Measurements from ENCODE around the gene ZNF57.

ZNF57 gene

GRCh38 chr19:2964874-2965273 lies 64.1 kb downstream of the ZNF57 start:
- Histone ChIP-seq H3K9me3 (ENCODE audit: control insufficient read depth, insufficient read depth, low read length) (no peaks in the 10 kb centered on the region), H3K4me1 (ENCODE audit: control insufficient read depth, insufficient read depth, low read length) (no peaks in the 10 kb centered on the region), H3K27me3 (ENCODE audit: control insufficient read depth, insufficient read depth, low read length) (no peaks in the 10 kb centered on the region), H3K9ac (ENCODE audit: low read depth, low read length) (no peak overlapping the region), H3K4me3 (ENCODE audit: low read depth, low read length) (no peak overlapping the region), H3K36me3 (ENCODE audit: control insufficient read depth, insufficient read depth, low read length) (no peaks in the 10 kb centered on the region)

- no peaks in the 10 kb centered on the region for H3K27me3 ChIP-seq (ENCODE audit: control insufficient read depth, insufficient read depth, low read length)
- no peak overlapping the region for H3K9ac ChIP-seq (ENCODE audit: low read depth, low read length)
- H3K9me3 ChIP-seq (ENCODE audit: control insufficient read depth, insufficient read depth, low read length), result no peaks in the 10 kb centered on the region
- H3K36me3 ChIP-seq (ENCODE audit: control insufficient read depth, insufficient read depth, low read length), result no peaks in the 10 kb centered on the region
- no peak overlapping the region for H3K4me3 ChIP-seq (ENCODE audit: low read depth, low read length)
- no peaks in the 10 kb centered on the region for H3K4me1 ChIP-seq (ENCODE audit: control insufficient read depth, insufficient read depth, low read length)
Observed at GRCh38 chr19:2967972-2968371, 67.2 kb downstream of the ZNF57 start.

All from iPS-15b (cell line).